ENCODE results near the gene NALCN. TPM values are rescaled to one million over a fixed set of nuclear protein-coding genes. Genes with fewer than 3 reads are reported as not detected.

Gene NALCN
- total RNA-seq, 2 donors from 2014 or later, result 26.9 to 28.6 TPM

DNA sequence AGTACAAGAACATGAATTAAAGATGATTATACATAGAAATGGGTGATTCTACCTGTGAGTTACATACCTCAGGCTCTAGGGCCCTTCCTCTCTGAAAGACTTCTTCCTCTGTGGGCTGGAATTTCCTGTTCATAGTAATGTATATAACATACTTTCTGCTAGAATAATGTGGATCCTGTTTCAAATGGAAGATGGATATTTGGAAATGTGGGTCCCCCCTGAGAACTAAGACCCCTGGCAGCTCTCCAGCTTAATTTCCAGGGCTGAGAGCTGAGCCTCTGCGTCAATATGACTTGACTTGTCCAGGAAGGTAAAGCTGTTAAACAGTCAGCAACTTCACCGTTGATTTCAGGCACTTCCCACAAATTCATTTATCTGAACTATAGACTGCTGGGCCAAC lies 296.3 kb downstream of the NALCN start:
- H3K9me3 ChIP-seq, result no peaks in the 10 kb centered on the region
- DNase-seq (ENCODE audit: low spot score), result no peak
- H3K4me3 ChIP-seq, result no peak overlapping the region
- no peak overlapping the region for H3K27ac ChIP-seq
- no peak for ATAC-seq (ENCODE audit: insufficient number of reproducible peaks, low FRiP score, low read depth)
- no peaks in the 10 kb centered on the region for H3K4me1 ChIP-seq (ENCODE audit: control insufficient read depth in 1 of 2, low read depth in 2 of 2)
- TF ChIP-seq, protein P1, sequence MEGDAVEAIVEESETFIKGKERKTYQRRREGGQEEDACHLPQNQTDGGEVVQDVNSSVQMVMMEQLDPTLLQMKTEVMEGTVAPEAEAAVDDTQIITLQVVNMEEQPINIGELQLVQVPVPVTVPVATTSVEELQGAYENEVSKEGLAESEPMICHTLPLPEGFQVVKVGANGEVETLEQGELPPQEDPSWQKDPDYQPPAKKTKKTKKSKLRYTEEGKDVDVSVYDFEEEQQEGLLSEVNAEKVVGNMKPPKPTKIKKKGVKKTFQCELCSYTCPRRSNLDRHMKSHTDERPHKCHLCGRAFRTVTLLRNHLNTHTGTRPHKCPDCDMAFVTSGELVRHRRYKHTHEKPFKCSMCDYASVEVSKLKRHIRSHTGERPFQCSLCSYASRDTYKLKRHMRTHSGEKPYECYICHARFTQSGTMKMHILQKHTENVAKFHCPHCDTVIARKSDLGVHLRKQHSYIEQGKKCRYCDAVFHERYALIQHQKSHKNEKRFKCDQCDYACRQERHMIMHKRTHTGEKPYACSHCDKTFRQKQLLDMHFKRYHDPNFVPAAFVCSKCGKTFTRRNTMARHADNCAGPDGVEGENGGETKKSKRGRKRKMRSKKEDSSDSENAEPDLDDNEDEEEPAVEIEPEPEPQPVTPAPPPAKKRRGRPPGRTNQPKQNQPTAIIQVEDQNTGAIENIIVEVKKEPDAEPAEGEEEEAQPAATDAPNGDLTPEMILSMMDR (IDR thresholded peaks at IDR 0.05), result no peak
- H3K36me3 ChIP-seq, result peaks cover 4% of the 10 kb centered on the region
- no peaks in the 10 kb centered on the region for H3K27me3 ChIP-seq (replicated peaks; ENCODE audit: insufficient read depth)

GRCh38 chr13:101116826-101117225 lies 299.5 kb downstream of the NALCN start:
- H3K36me3 ChIP-seq, result no peaks in the 10 kb centered on the region

GRCh38 chr13:101116341-101116740 lies 300.0 kb downstream of the NALCN start:
- H3K36me3 ChIP-seq, result no peaks in the 10 kb centered on the region
- H3K27me3 ChIP-seq (replicated peaks; ENCODE audit: insufficient read depth), result no peaks in the 10 kb centered on the region
- no peaks in the 10 kb centered on the region for H3K9me3 ChIP-seq
- no peak overlapping the region for H3K4me3 ChIP-seq
- ATAC-seq (ENCODE audit: insufficient number of reproducible peaks, low FRiP score, low read depth) (no peak), DNase-seq (ENCODE audit: low spot score) (no peak)
- TF ChIP-seq, protein P1 (IDR thresholded peaks at IDR 0.05), result no peak
- H3K4me1 ChIP-seq (ENCODE audit: control insufficient read depth in 1 of 2, low read depth in 2 of 2), result no peaks in the 10 kb centered on the region
- H3K27ac ChIP-seq, result no peak overlapping the region

More at GRCh38 chr13:101116826-101117225, 299.5 kb downstream of the NALCN start:
- TF ChIP-seq, protein P1 (IDR thresholded peaks at IDR 0.05), result no peak
- no peak overlapping the region for H3K27ac ChIP-seq
- H3K4me1 ChIP-seq (ENCODE audit: control insufficient read depth in 1 of 2, low read depth in 2 of 2), result no peaks in the 10 kb centered on the region
- no peak for ATAC-seq (ENCODE audit: insufficient number of reproducible peaks, low FRiP score, low read depth)
- no peaks in the 10 kb centered on the region for H3K9me3 ChIP-seq
- H3K4me3 ChIP-seq, result no peak overlapping the region
- no peaks in the 10 kb centered on the region for H3K27me3 ChIP-seq (replicated peaks; ENCODE audit: insufficient read depth)
- no peak for DNase-seq (ENCODE audit: low spot score)

- no peak for ATAC-seq (ENCODE audit: insufficient number of reproducible peaks, low FRiP score, low read depth)
- TF ChIP-seq, protein P1 (IDR thresholded peaks at IDR 0.05), result no peak
These were observed 300.5 kb downstream of the NALCN start for GRCh38 chr13:101115762-101116171.

GRCh38 chr13:101111894-101112293 lies 304.4 kb downstream of the NALCN start:
- Histone ChIP-seq H3K27me3 (replicated peaks; ENCODE audit: insufficient read depth) (no peaks in the 10 kb centered on the region), H3K27ac (no peak overlapping the region), H3K9me3 (no peaks in the 10 kb centered on the region), H3K4me3 (no peak overlapping the region), H3K4me1 (ENCODE audit: control insufficient read depth in 1 of 2, low read depth in 2 of 2) (no peaks in the 10 kb centered on the region), H3K36me3 (peaks cover 5% of the 10 kb centered on the region)
- ATAC-seq (ENCODE audit: insufficient number of reproducible peaks, low FRiP score, low read depth), result no peak
- DNase-seq (ENCODE audit: low spot score), result no peak
- TF ChIP-seq, protein P1 (IDR thresholded peaks at IDR 0.05), result no peak

More at GRCh38 chr13:101115762-101116171, 300.5 kb downstream of the NALCN start:
- H3K4me3 ChIP-seq, result no peak overlapping the region
- no peak for DNase-seq (ENCODE audit: low spot score)
- no peak overlapping the region for H3K27ac ChIP-seq
- H3K4me1 ChIP-seq (ENCODE audit: control insufficient read depth in 1 of 2, low read depth in 2 of 2), result no peaks in the 10 kb centered on the region
- no peaks in the 10 kb centered on the region for H3K36me3 ChIP-seq
- no peaks in the 10 kb centered on the region for H3K27me3 ChIP-seq (replicated peaks; ENCODE audit: insufficient read depth)
- H3K9me3 ChIP-seq, result no peaks in the 10 kb centered on the region
